Activated B cell treated with CpG ODN at 0.5 μM for 24 hours (primary cell): ENCODE measurements around the gene CTAG1B. TPM values are rescaled to one million over a fixed set of nuclear protein-coding genes. Genes with fewer than 3 reads are reported as not detected.

Source experiments
- ATAC-seq: fragments of 200-7000 bp; cut with Tn5 transposase; one replicate; pipeline ENCODE4 v1.10.0; 2021; ENCODE audit warnings: low read depth, mild to moderate bottlenecking, moderate library complexity
- CTCF ChIA-PET: fragments of 350-600 bp; sonication (Branson Sonifier 250); formaldehyde crosslinking; loops from one replicate; lab custom pipeline; 2021; ENCODE audit warnings: antibody characterized with exemption; lab: Charles Lee
- POLR2A ChIA-PET: fragments of 350-600 bp; sonication (Branson Sonifier 250); formaldehyde crosslinking; loops from one replicate; lab custom pipeline; 2021; ENCODE audit warnings: antibody characterized with exemption; lab: Charles Lee
- DNase-seq: peaks from one replicate; pipeline ENCODE4 v3.0.0; 2022
- H3K27ac Mint-ChIP-seq: one replicate; pipeline ENCODE4 v1.8.0; 2020; ENCODE audit warnings: mixed read lengths
- H3K27me3 Mint-ChIP-seq: one replicate; pipeline ENCODE4 v1.8.0; 2021; ENCODE audit warnings: mixed read lengths
- H3K36me3 Mint-ChIP-seq: one replicate; pipeline ENCODE4 v1.8.0; 2021; ENCODE audit warnings: low read depth, mixed read lengths
- H3K4me1 Mint-ChIP-seq: one replicate; pipeline ENCODE4 v1.8.0; 2021; ENCODE audit warnings: mixed read lengths
- H3K4me3 Mint-ChIP-seq: one replicate; pipeline ENCODE4 v1.8.0; 2020; ENCODE audit warnings: mild to moderate bottlenecking, mixed read lengths
- H3K9me3 Mint-ChIP-seq: one replicate; pipeline ENCODE4 v1.8.0; 2020; ENCODE audit warnings: mixed read lengths
- CTCF ChIP-seq: fragments of 200-600 bp; IDR thresholded peaks from one replicate; pipeline ENCODE4 v1.8.0; 2022; ENCODE audit warnings: antibody characterized with exemption, mild to moderate bottlenecking
- intact Hi-C: fragments of 100-400 bp; cut with micrococcal nuclease; formaldehyde crosslinking; loops from one replicate; pipeline ENCODE4 v1.15.1; 2024
- total RNA-seq: library from RNA; stranded (reverse); gene quantifications from 2 replicates; pipeline ENCODE4 v1.2.3, GENCODE V29; 2022

CTAG1B gene
- total RNA-seq, 1 donor from 2014 or later = not detected

- peaks cover 5% of the 10 kb centered on the region for H3K27me3 Mint-ChIP-seq
- no peak overlapping the region for H3K27ac Mint-ChIP-seq
- no peak for ATAC-seq
- TF ChIP-seq CTCF = no peak
- no peaks in the 10 kb centered on the region for H3K9me3 Mint-ChIP-seq
- intact Hi-C loops = no loop called here
- CTCF ChIA-PET = no interaction called here
- H3K4me1 Mint-ChIP-seq = no peaks in the 10 kb centered on the region
- no peaks in the 10 kb centered on the region for H3K36me3 Mint-ChIP-seq
- H3K4me3 Mint-ChIP-seq = no peak overlapping the region
- DNase-seq = no peak
- POLR2A ChIA-PET = no interaction called here
Observed at GRCh38 chrX:154600759-154601374, 18.2 kb downstream of the CTAG1B start.

DNA sequence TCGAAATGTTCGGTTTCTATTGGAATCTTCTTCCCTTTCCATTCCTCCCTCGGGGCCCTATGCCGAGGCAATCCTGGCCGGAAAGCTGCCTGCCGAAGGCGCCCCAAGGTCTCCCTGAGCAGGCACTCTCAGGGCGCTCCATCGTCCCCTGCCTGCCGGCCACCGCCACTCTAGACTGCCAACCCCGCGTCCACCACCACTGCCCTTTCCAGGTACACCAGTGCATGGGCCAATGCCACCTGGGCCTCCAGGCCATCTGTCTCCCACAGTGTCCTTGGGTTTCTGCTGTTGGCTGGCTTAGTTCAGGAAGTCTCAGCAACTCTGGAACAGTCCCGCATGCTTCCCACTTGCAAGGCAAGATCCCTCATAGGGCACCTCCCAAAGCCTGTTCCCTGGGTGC is 19.6 kb downstream of the CTAG1B start:
- Mint-ChIP-seq H3K27ac (no peak overlapping the region), H3K4me3 (no peak overlapping the region), H3K27me3 (peaks cover 7% of the 10 kb centered on the region), H3K4me1 (no peaks in the 10 kb centered on the region), H3K9me3 (no peaks in the 10 kb centered on the region), H3K36me3 (no peaks in the 10 kb centered on the region)
- DNase-seq = no peak
- TF ChIP-seq CTCF = no peak
- intact Hi-C loops = no loop called here
- ChIA-PET CTCF (no interaction called here), POLR2A (no interaction called here)
- no peak for ATAC-seq

DNA sequence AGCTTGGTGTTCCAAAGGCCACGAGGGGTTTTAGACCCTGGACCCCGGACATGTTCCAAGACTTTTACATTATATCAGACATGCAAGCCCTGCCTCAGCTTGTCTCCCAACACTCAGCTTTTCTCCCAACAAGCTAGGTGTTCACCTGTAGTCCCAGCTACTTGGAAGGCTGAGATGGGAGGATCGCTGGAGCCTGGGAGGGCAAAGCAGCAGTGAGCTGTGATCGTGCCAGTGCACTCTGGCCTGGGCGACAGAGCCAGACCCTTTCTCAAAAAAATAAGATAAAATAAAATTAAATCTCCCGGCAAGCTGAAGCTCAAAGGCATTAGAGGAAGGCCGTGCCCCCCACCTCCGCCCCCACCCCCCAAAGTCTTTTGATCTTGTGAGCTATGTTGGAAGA is 20.4 kb downstream of the CTAG1B start:
- H3K9me3 Mint-ChIP-seq = no peaks in the 10 kb centered on the region
- TF ChIP-seq CTCF = no peak
- ChIA-PET CTCF (no interaction called here), POLR2A (no interaction called here)
- no peaks in the 10 kb centered on the region for H3K4me1 Mint-ChIP-seq
- H3K27ac Mint-ChIP-seq = no peak overlapping the region
- peaks cover 7% of the 10 kb centered on the region for H3K27me3 Mint-ChIP-seq
- no peak overlapping the region for H3K4me3 Mint-ChIP-seq
- ATAC-seq (no peak), DNase-seq (no peak)
- no peaks in the 10 kb centered on the region for H3K36me3 Mint-ChIP-seq
- intact Hi-C loops = no loop called here

- Mint-ChIP-seq H3K9me3 (no peaks in the 10 kb centered on the region), H3K4me3 (no peak overlapping the region), H3K27me3 (peaks cover 8% of the 10 kb centered on the region), H3K36me3 (no peaks in the 10 kb centered on the region), H3K4me1 (no peaks in the 10 kb centered on the region), H3K27ac (no peak overlapping the region)
- DNase-seq = no peak
- no peak for TF ChIP-seq CTCF
- ChIA-PET POLR2A (no interaction called here), CTCF (no interaction called here)
- intact Hi-C loops = no loop called here
- ATAC-seq = no peak
Observed at GRCh38 chrX:154597221-154597620, 21.9 kb downstream of the CTAG1B start.

DNA sequence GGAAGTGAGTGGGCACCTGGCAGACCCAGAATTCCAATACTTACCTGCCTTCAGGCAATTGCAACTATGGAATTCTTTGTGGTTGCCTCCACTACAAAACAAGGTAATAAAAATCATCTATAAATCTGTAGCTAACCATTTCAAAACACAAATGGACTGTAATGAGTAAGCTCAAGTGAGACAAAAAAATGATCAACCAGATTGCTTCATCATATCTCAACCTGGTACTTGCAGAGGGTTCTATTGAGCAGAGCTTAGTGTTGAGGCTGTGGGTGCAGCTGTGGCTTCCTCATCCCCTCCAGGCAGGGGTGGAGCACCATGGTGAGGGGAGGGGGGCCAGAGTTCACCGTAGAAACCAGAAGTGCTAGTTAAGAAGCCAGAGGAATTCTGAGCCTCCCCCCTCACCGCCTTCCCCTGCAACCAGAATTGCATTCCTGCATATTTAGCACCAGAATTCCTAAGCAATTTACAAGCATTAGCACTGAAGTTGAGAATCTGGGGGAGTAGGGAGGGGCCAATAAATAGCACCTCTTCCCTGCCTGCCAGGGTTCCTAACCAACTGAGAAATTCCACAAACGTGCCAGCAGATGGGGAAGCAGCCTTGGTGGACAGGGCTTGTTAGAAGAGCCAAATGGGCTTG is 22.7 kb downstream of the CTAG1B start:
- POLR2A ChIA-PET = no interaction called here

More for the DNA sequence above, 22.7 kb downstream of the CTAG1B start:
- no peak overlapping the region for H3K27ac Mint-ChIP-seq
- TF ChIP-seq CTCF = no peak
- no peaks in the 10 kb centered on the region for H3K36me3 Mint-ChIP-seq
- ATAC-seq (no peak), DNase-seq (no peak)
- no peaks in the 10 kb centered on the region for H3K4me1 Mint-ChIP-seq
- H3K4me3 Mint-ChIP-seq = no peak overlapping the region
- peaks cover 9% of the 10 kb centered on the region for H3K27me3 Mint-ChIP-seq
- no peaks in the 10 kb centered on the region for H3K9me3 Mint-ChIP-seq
- CTCF ChIA-PET = no interaction called here
- intact Hi-C loops = no loop called here
